HG03354 (cell line): ENCODE measurements around the gene GAB3.
"Not testable (repeated sequence)": the region's sequence is repeated elsewhere in the genome, so short reads cannot be mapped to it uniquely, and the experiment has no call there.

Source experiments
- ATAC-seq: cut with Tn5 transposase; IDR thresholded peaks from one replicate; pipeline ENCODE4 v1.9.1; 2021; ENCODE audit warnings: mild to moderate bottlenecking; ENCODE audit not compliant: unreplicated experiment, poor library complexity, severe bottlenecking

Gene GAB3

GRCh38 chrX:154661170-154661569, 89.7 kb downstream of the GAB3 start:
- no peak for ATAC-seq

- no peak for ATAC-seq
Observed at GRCh38 chrX:154660541-154660940, 90.3 kb downstream of the GAB3 start.

GRCh38 chrX:154658957-154659356, 91.9 kb downstream of the GAB3 start:
- no peak for ATAC-seq

GRCh38 chrX:154658187-154658586, 92.7 kb downstream of the GAB3 start:
- ATAC-seq, result no peak

GRCh38 chrX:154657226-154657805, 93.6 kb downstream of the GAB3 start:
- no peak for ATAC-seq

GRCh38 chrX:154655786-154656185, 95.1 kb downstream of the GAB3 start:
- ATAC-seq, result no peak

GRCh38 chrX:154655346-154655745, 95.5 kb downstream of the GAB3 start:
- ATAC-seq, result no peak

- ATAC-seq, result no peak
Observed at GRCh38 chrX:154654925-154655324, 96.0 kb downstream of the GAB3 start.

- no peak for ATAC-seq
Observed at GRCh38 chrX:154654372-154654771, 96.5 kb downstream of the GAB3 start.

GRCh38 chrX:154653413-154653812, 97.5 kb downstream of the GAB3 start, which contains the start of gene CTAG2:
Gene CTAG2, minus strand, starts transcription at chrX:154653579. Its CDS starts 64 bp downstream, at chrX:154653515.
- not testable (repeated sequence) for ATAC-seq

GRCh38 chrX:154653048-154653401, 97.9 kb downstream of the GAB3 start:
- no peak for ATAC-seq

- no peak for ATAC-seq
Observed at GRCh38 chrX:154652311-154653047, 98.4 kb downstream of the GAB3 start.

- ATAC-seq, result no peak
Observed at GRCh38 chrX:154650221-154650510, 100.7 kb downstream of the GAB3 start.

GRCh38 chrX:154649503-154650220, 101.2 kb downstream of the GAB3 start:
- ATAC-seq, result no peak

GRCh38 chrX:154648931-154649330, 101.9 kb downstream of the GAB3 start:
- no peak for ATAC-seq

GRCh38 chrX:154645745-154646378, 105.0 kb downstream of the GAB3 start:
- ATAC-seq, result not testable (repeated sequence)

- ATAC-seq, result not testable (repeated sequence)
Observed at GRCh38 chrX:154643708-154644107, 107.2 kb downstream of the GAB3 start.

GRCh38 chrX:154641740-154642139, 109.1 kb downstream of the GAB3 start:
- ATAC-seq, result not testable (repeated sequence)

- not testable (repeated sequence) for ATAC-seq
Observed at GRCh38 chrX:154633661-154634060, 117.2 kb downstream of the GAB3 start.

- ATAC-seq, result not testable (repeated sequence)
Observed at GRCh38 chrX:154630949-154631348, 119.9 kb downstream of the GAB3 start.

GRCh38 chrX:154628960-154629359, 121.9 kb downstream of the GAB3 start:
- ATAC-seq, result not testable (repeated sequence)
